Astrocyte (in vitro differentiated cells and primary cell): Measurements from ENCODE around the gene BBS10. TPM values are rescaled to one million over a fixed set of nuclear protein-coding genes. Genes with fewer than 3 reads are reported as not detected.
A peak's percentile ranks its signal among the peaks of the same experiment; 100 is the strongest.

Source experiments
- DNase-seq: peaks from one replicate; pipeline ENCODE4 v3.0.0-alpha.2; 2010; ENCODE audit warnings: low read depth
- FAIRE-seq: peaks from 2 replicates; lab custom pipeline; 2011; peaks lifted over from hg19 to GRCh38; lab: Jason Lieb, UNC
- H2AFZ ChIP-seq: 2 replicates; pipeline ENCODE4 v1.6.0; 2012; ENCODE audit warnings: low read depth, low read length, inconsistent platforms
- H3K27ac ChIP-seq: 2 replicates; pipeline ENCODE4 v1.5.1; 2011; ENCODE audit warnings: low read depth, low read length, inconsistent platforms
- H3K27me3 ChIP-seq: 2 replicates; pipeline ENCODE4 v1.6.0; 2011; ENCODE audit warnings: low read length, inconsistent platforms; ENCODE audit not compliant: insufficient read depth
- H3K36me3 ChIP-seq: 2 replicates; pipeline ENCODE4 v1.5.1; 2011; ENCODE audit warnings: low read length, inconsistent platforms; ENCODE audit not compliant: insufficient read depth
- H3K4me1 ChIP-seq: 2 replicates; pipeline ENCODE4 v1.5.1; 2011; ENCODE audit warnings: low read length, inconsistent platforms; ENCODE audit not compliant: insufficient read depth
- H3K4me2 ChIP-seq: 2 replicates; pipeline ENCODE4 v1.6.0; 2012; ENCODE audit warnings: low read length, inconsistent platforms
- H3K4me3 ChIP-seq: 2 replicates; pipeline ENCODE4 v1.5.1; 2011; ENCODE audit warnings: low read depth, mild to moderate bottlenecking, low read length, inconsistent platforms; ENCODE audit not compliant: insufficient read depth
- H3K79me2 ChIP-seq: 2 replicates; pipeline ENCODE4 v1.6.0; 2012; ENCODE audit warnings: mild to moderate bottlenecking, low read length, inconsistent platforms; ENCODE audit not compliant: insufficient read depth
- H3K9ac ChIP-seq: 2 replicates; pipeline ENCODE4 v1.6.0; 2012; ENCODE audit warnings: mild to moderate bottlenecking, low read length, inconsistent platforms
- H3K9me3 ChIP-seq: 2 replicates; pipeline ENCODE4 v1.5.1; 2012; ENCODE audit warnings: low read depth, mild to moderate bottlenecking, low read length, inconsistent platforms; ENCODE audit not compliant: insufficient read depth
- H4K20me1 ChIP-seq: 2 replicates; pipeline ENCODE4 v1.6.0; 2012; ENCODE audit warnings: low read length, inconsistent platforms; ENCODE audit not compliant: insufficient read depth
- H3K27ac Mint-ChIP-seq: one replicate; pipeline ENCODE4 v1.8.0; 2021; ENCODE audit warnings: mild to moderate bottlenecking, mixed read lengths; ENCODE audit not compliant: unreplicated experiment
- H3K27me3 Mint-ChIP-seq: one replicate; pipeline ENCODE4 v1.8.0; 2021; ENCODE audit warnings: low read depth, mixed read lengths; ENCODE audit not compliant: unreplicated experiment
- H3K36me3 Mint-ChIP-seq: one replicate; pipeline ENCODE4 v1.8.0; 2021; ENCODE audit warnings: low read depth, mixed read lengths; ENCODE audit not compliant: unreplicated experiment
- H3K4me1 Mint-ChIP-seq: one replicate; pipeline ENCODE4 v1.8.0; 2021; ENCODE audit warnings: low read depth, mixed read lengths; ENCODE audit not compliant: unreplicated experiment
- H3K4me3 Mint-ChIP-seq: one replicate; pipeline ENCODE4 v1.8.0; 2021; ENCODE audit warnings: mild to moderate bottlenecking, moderate library complexity, mixed read lengths; ENCODE audit not compliant: unreplicated experiment
- H3K9me3 Mint-ChIP-seq: one replicate; pipeline ENCODE4 v1.8.0; 2021; ENCODE audit warnings: mild to moderate bottlenecking, mixed read lengths; ENCODE audit not compliant: unreplicated experiment
- CTCF ChIP-seq: IDR thresholded peaks from 2 replicates; pipeline ENCODE4 v1.5.1; 2011; ENCODE audit warnings: low read depth, mild to moderate bottlenecking, inconsistent platforms, low read length, moderate library complexity; ENCODE audit not compliant: insufficient read depth
- EZH2 ChIP-seq: IDR thresholded peaks from 2 replicates; pipeline ENCODE4 v1.6.1; 2012; ENCODE audit warnings: mild to moderate bottlenecking, low read length, inconsistent platforms; ENCODE audit not compliant: insufficient read depth
- total RNA-seq: library from RNA; stranded (reverse); gene quantifications from 2 replicates; pipeline ENCODE4 v1.2.1, GENCODE V29; 2021

Gene BBS10
- total RNA-seq, 1 donor from 2014 or later, result 9.8 TPM

DNA sequence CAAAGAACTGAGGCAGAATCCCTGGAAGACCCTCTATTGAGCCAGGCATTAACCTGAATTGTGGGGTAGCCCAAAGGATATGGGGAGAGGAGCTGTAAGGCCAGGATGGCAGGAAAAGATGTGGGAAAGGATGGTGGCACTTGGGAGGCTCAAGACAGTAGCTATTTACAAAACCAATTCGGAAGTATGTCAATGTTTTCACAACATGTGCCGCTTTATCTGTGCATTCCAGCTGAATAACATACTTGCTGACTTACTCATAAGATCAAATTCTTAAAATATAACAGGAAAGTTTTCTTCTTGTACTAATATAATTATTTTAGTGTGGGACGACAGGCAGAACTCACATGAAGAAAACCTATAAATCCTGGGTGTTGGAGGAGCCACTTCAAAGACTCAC lies 10.6 kb downstream of the BBS10 start:
- FAIRE-seq (no peak), DNase-seq (peak; percentile 79)
- no peaks in the 10 kb centered on the region for H3K36me3 Mint-ChIP-seq
- H3K27ac Mint-ChIP-seq, result peak overlapping the region; percentile 3
- Histone ChIP-seq H3K36me3 (no peaks in the 10 kb centered on the region), H2AFZ (peak overlapping the region; percentile 30), H3K4me3 (no peak overlapping the region), H3K27ac (peak overlapping the region; percentile 27), H3K79me2 (no peaks in the 10 kb centered on the region), H3K27me3 (no peaks in the 10 kb centered on the region), H3K9ac (no peak overlapping the region), H4K20me1 (no peaks in the 10 kb centered on the region), H3K9me3 (no peaks in the 10 kb centered on the region), H3K4me2 (peak overlapping the region; percentile 64), H3K4me1 (peaks cover 13% of the 10 kb centered on the region)
- TF ChIP-seq CTCF (no peak), EZH2 (no peak)
- H3K4me3 Mint-ChIP-seq, result no peak overlapping the region
- peaks cover 32% of the 10 kb centered on the region for H3K4me1 Mint-ChIP-seq
- H3K9me3 Mint-ChIP-seq, result peaks cover 4% of the 10 kb centered on the region
- H3K27me3 Mint-ChIP-seq, result no peaks in the 10 kb centered on the region

- FAIRE-seq, result no peak
- H3K9me3 Mint-ChIP-seq, result peaks cover 5% of the 10 kb centered on the region
- no peak overlapping the region for H3K4me2 ChIP-seq
Observed at GRCh38 chr12:76332606-76333005, 15.6 kb downstream of the BBS10 start.

More at GRCh38 chr12:76332606-76333005, 15.6 kb downstream of the BBS10 start:
- Histone ChIP-seq H3K9me3 (no peaks in the 10 kb centered on the region), H4K20me1 (no peaks in the 10 kb centered on the region), H3K27ac (no peak overlapping the region), H3K79me2 (no peaks in the 10 kb centered on the region), H2AFZ (no peak overlapping the region), H3K4me1 (peaks cover 16% of the 10 kb centered on the region), H3K9ac (no peak overlapping the region), H3K36me3 (no peaks in the 10 kb centered on the region), H3K4me3 (no peak overlapping the region), H3K27me3 (no peaks in the 10 kb centered on the region)
- Mint-ChIP-seq H3K27ac (no peak overlapping the region), H3K4me1 (peaks cover 24% of the 10 kb centered on the region), H3K4me3 (no peak overlapping the region), H3K27me3 (no peaks in the 10 kb centered on the region), H3K36me3 (no peaks in the 10 kb centered on the region)
- DNase-seq, result no peak
- TF ChIP-seq CTCF (no peak), EZH2 (no peak)
